SK-N-SH (cell line): ENCODE data around the gene NFAT5. TPM values are rescaled to one million over a fixed set of nuclear protein-coding genes. Genes with fewer than 3 reads are reported as not detected.

Experiments
- CTCF ChIA-PET: fragments of 300-600, 350-600 bp; formaldehyde crosslinking; extraction: SDS; loops from one replicate; lab custom pipeline; 2021; lab: Yijun Ruan, JAX
- POLR2A ChIA-PET: fragments of 350-600 bp; sonication (Branson Sonifier 250); formaldehyde crosslinking; extraction: SDS; loops from one replicate; lab custom pipeline; 2020; ENCODE audit warnings: antibody characterized with exemption, inconsistent platforms; lab: Yijun Ruan, JAX
- DNase-seq: peaks from one replicate; pipeline ENCODE4 v3.0.0; 2012
- H2AFZ ChIP-seq: fragments of 200-600 bp; sonication (generic); 2 replicates; pipeline ENCODE4 v1.8.1; 2016; ENCODE audit warnings: antibody characterized with exemption, mild to moderate bottlenecking, low read depth
- H3F3A ChIP-seq: fragments of 200-600 bp; sonication (generic); replicated peaks from 2 replicates; pipeline ENCODE3; 2016; ENCODE audit warnings: antibody characterized with exemption, mild to moderate bottlenecking; ENCODE audit not compliant: insufficient read depth
- H3K27ac ChIP-seq, 2 experiments: fragments of 200-500 bp in 1 of 2; fragments of 200-600 bp in 1 of 2; sonication (Bioruptor generic) in 1 of 2; sonication (generic), shearing (Covaris generic) in 1 of 2; 2 replicates each; pipeline versions ENCODE4 v1.5.1 to v1.6.1; 2014 to 2016; ENCODE audit warnings: low read depth in 2 of 2, inconsistent platforms in 1 of 2, low read length in 1 of 2, mild to moderate bottlenecking in 1 of 2, mixed read lengths in 1 of 2
- H3K27me3 ChIP-seq: fragments of 200-600 bp; sonication (generic), shearing (Covaris generic); 2 replicates; pipeline ENCODE4 v1.6.1; 2016; ENCODE audit warnings: mixed run types; ENCODE audit not compliant: insufficient read depth
- H3K36me3 ChIP-seq, 2 experiments: fragments of 200-500 bp in 1 of 2; fragments of 200-600 bp in 1 of 2; sonication (Bioruptor generic) in 1 of 2; sonication (generic) in 1 of 2; replicated peaks in 1 of 2; 2 replicates each; pipeline versions ENCODE3 to v1.5.1; 2014 to 2016; ENCODE audit warnings: low read length in 1 of 2, mild to moderate bottlenecking in 1 of 2; ENCODE audit not compliant: insufficient read depth in 2 of 2, control insufficient read depth in 1 of 2
- H3K4me1 ChIP-seq, 2 experiments: fragments of 200-500 bp in 1 of 2; fragments of 200-600 bp in 1 of 2; sonication (Bioruptor generic) in 1 of 2; sonication (generic), shearing (Covaris generic) in 1 of 2; 2 replicates each; pipeline versions ENCODE4 v1.5.1 to v1.6.1; 2014 to 2016; ENCODE audit warnings: low read depth in 1 of 2, low read length in 1 of 2, mixed run types in 1 of 2; ENCODE audit not compliant: insufficient read depth in 2 of 2, control insufficient read depth in 1 of 2
- H3K4me2 ChIP-seq: fragments of 200-600 bp; sonication (generic), shearing (Covaris generic); 2 replicates; pipeline ENCODE4 v1.6.1; 2017; ENCODE audit warnings: mixed run types
- H3K4me3 ChIP-seq, 2 experiments: fragments of 200-500 bp in 1 of 2; fragments of 200-600 bp in 1 of 2; sonication (Bioruptor generic) in 1 of 2; sonication (generic), shearing (Covaris generic) in 1 of 2; 2 replicates each; pipeline versions ENCODE4 v1.5.1 to v1.8.1; 2014 to 2016; ENCODE audit warnings: low read depth in 2 of 2, inconsistent platforms in 1 of 2, low read length in 1 of 2, mild to moderate bottlenecking in 1 of 2, mixed read lengths in 1 of 2, moderate library complexity in 1 of 2
- H3K79me2 ChIP-seq: fragments of 200-600 bp; sonication (generic); 2 replicates; pipeline ENCODE4 v1.8.1; 2017; ENCODE audit warnings: mild to moderate bottlenecking; ENCODE audit not compliant: insufficient read depth
- H3K9ac ChIP-seq: fragments of 200-600 bp; sonication (generic); 2 replicates; pipeline ENCODE4 v1.6.1; 2017; ENCODE audit warnings: mixed run types
- H3K9me2 ChIP-seq: fragments of 200-600 bp; sonication (generic); 2 replicates; pipeline ENCODE4 v1.6.1; 2017; ENCODE audit warnings: mixed run types
- H3K9me3 ChIP-seq: fragments of 200-600 bp; sonication (generic); 2 replicates; pipeline ENCODE4 v1.6.1; 2017; ENCODE audit warnings: mixed run types, mild to moderate bottlenecking, moderate library complexity
- H4K20me1 ChIP-seq: fragments of 200-600 bp; sonication (generic); 2 replicates; pipeline ENCODE4 v1.6.1; 2017; ENCODE audit warnings: mild to moderate bottlenecking, mixed run types; ENCODE audit not compliant: insufficient read depth
- CHD2 ChIP-seq: fragments of 150-350 bp; IDR thresholded peaks from 2 replicates; pipeline ENCODE4 v1.6.1; 2018; ENCODE audit warnings: low read length; ENCODE audit not compliant: partially characterized antibody
- CTCF ChIP-seq: fragments of 200-600 bp; sonication (generic); IDR thresholded peaks from 2 replicates; pipeline ENCODE4 v1.6.1; 2017; ENCODE audit warnings: antibody characterized with exemption, mild to moderate bottlenecking, moderate library complexity
- FOSL2 ChIP-seq: IDR thresholded peaks from 2 replicates; pipeline ENCODE4 v1.4.0; 2012; ENCODE audit warnings: low read depth, mild to moderate bottlenecking, moderate library complexity, borderline replicate concordance
- FOXJ3 ChIP-seq: sonication (generic); formaldehyde crosslinking; IDR thresholded peaks from 2 replicates; pipeline ENCODE4 v1.5.1; 2020; ENCODE audit warnings: mild to moderate bottlenecking, missing genetic modification reagents
- FOXM1 ChIP-seq: IDR thresholded peaks from 2 replicates; pipeline ENCODE4 v1.4.0; 2012; ENCODE audit warnings: low read depth, mild to moderate bottlenecking
- GABPA ChIP-seq: IDR thresholded peaks from 2 replicates; pipeline ENCODE4 v1.4.0; 2012; ENCODE audit warnings: low read depth, mild to moderate bottlenecking
- GATA2 ChIP-seq: sonication (generic); formaldehyde crosslinking; IDR thresholded peaks from 2 replicates; pipeline ENCODE4 v1.5.0; 2020; ENCODE audit warnings: mild to moderate bottlenecking, missing genetic modification reagents
- JUND ChIP-seq: IDR thresholded peaks from 2 replicates; pipeline ENCODE4 v1.4.0; 2012
- MEF2A ChIP-seq: IDR thresholded peaks from 2 replicates; pipeline ENCODE4 v1.4.0; 2012; ENCODE audit warnings: low read depth, borderline replicate concordance
- MXI1 ChIP-seq: IDR thresholded peaks from 2 replicates; pipeline ENCODE4 v1.6.1; 2012; ENCODE audit warnings: mild to moderate bottlenecking, low read depth, low read length, improper control_type of control experiment
- NFIC ChIP-seq: IDR thresholded peaks from 2 replicates; pipeline ENCODE4 v1.4.0; 2012; ENCODE audit warnings: borderline replicate concordance
- PBX3 ChIP-seq: IDR thresholded peaks from 2 replicates; pipeline ENCODE4; 2012
- POLR2AphosphoS5 ChIP-seq: IDR thresholded peaks from 2 replicates; pipeline ENCODE4 v1.6.1; 2012; ENCODE audit warnings: low read depth, low read length
- REST ChIP-seq: IDR thresholded peaks from 2 replicates; pipeline ENCODE4 v1.6.1; 2012; ENCODE audit warnings: mild to moderate bottlenecking, low read depth, low read length, moderate library complexity
- RFX5 ChIP-seq: IDR thresholded peaks from 2 replicates; pipeline ENCODE4 v1.6.1; 2012; ENCODE audit warnings: mild to moderate bottlenecking, improper control_type of control experiment, low read length
- SIN3A ChIP-seq: IDR thresholded peaks from 2 replicates; pipeline ENCODE4 v1.6.1; 2012; ENCODE audit warnings: low read depth, mild to moderate bottlenecking, low read length, moderate library complexity, borderline replicate concordance
- TAF1 ChIP-seq: IDR thresholded peaks from 2 replicates; pipeline ENCODE4 v1.6.1; 2012; ENCODE audit warnings: low read depth, mild to moderate bottlenecking, low read length, moderate library complexity, borderline replicate concordance
- TCF12 ChIP-seq: IDR thresholded peaks from 2 replicates; pipeline ENCODE4 v1.4.0; 2012
- YY1 ChIP-seq: IDR thresholded peaks from 2 replicates; pipeline ENCODE4 v1.4.0; 2012; ENCODE audit warnings: low read depth, mild to moderate bottlenecking
- WGBS: methylation state at CpG from one replicate; pipeline ENCODE4 v1.1.6; 2017; ENCODE audit warnings: low lambda C conversion rate; 5-methylcytosine and 5-hydroxymethylcytosine counted together
- polyA plus RNA-seq, 3 experiments: library from polyadenylated mRNA; depleted of rRNA; stranded (reverse); fragments of >200 nt; gene quantifications; 2 replicates each; pipeline ENCODE4 v1.2.3, GENCODE V29; 2012

NFAT5 gene
- polyA plus RNA-seq, 1 of the 3 experiments (the other 2 are of a cell fraction): 7.2 TPM

GRCh38 chr16:69620573-69620972, 54.8 kb downstream of the NFAT5 start:
- ChIA-PET CTCF (no interaction called here), POLR2A (no interaction called here)
- TF ChIP-seq MEF2A (no peak), YY1 (no peak), TCF12 (no peak), TAF1 (no peak), FOXJ3 (CRISPR knock-in tag) (no peak), FOSL2 (no peak), PBX3 (no peak)
- H4K20me1 ChIP-seq: peaks cover 90% of the 10 kb centered on the region
- H3F3A ChIP-seq: peaks cover 32% of the 10 kb centered on the region
- peaks cover 96% of the 10 kb centered on the region for H3K79me2 ChIP-seq
- WGBS: 84% methylated on average over 1 of the region's 1 CpG
- H3K4me1 ChIP-seq: peaks cover 3 to 19% of the 10 kb centered on the region in 2 experiments; a peak in 2 of 4 replicates
- H3K27me3 ChIP-seq: no peaks in the 10 kb centered on the region
- H3K36me3 ChIP-seq: peaks cover 0 to 35% of the 10 kb centered on the region in 2 experiments
- no peak overlapping the region for H2AFZ ChIP-seq
- H3K4me2 ChIP-seq: no peak overlapping the region
- H3K9me3 ChIP-seq: no peaks in the 10 kb centered on the region
- no peaks in the 10 kb centered on the region for H3K9me2 ChIP-seq
- DNase-seq: no peak
- no peak overlapping the region for H3K4me3 ChIP-seq
- H3K9ac ChIP-seq: no peak overlapping the region
- no peak overlapping the region for H3K27ac ChIP-seq

- Histone ChIP-seq H3K27ac (no peak overlapping the region), H3K79me2 (peaks cover 95% of the 10 kb centered on the region), H3K36me3 (peaks cover under 1 to 35% of the 10 kb centered on the region in 2 experiments), H3F3A (peaks cover 32% of the 10 kb centered on the region), H3K9me2 (no peaks in the 10 kb centered on the region), H3K4me3 (no peak overlapping the region), H3K27me3 (no peaks in the 10 kb centered on the region), H4K20me1 (peaks cover 88% of the 10 kb centered on the region), H3K9me3 (no peaks in the 10 kb centered on the region), H3K9ac (no peak overlapping the region), H3K4me2 (no peak overlapping the region), H3K4me1 (peaks cover 3 to 19% of the 10 kb centered on the region in 2 experiments; a peak in 2 of 4 replicates), H2AFZ (no peak overlapping the region)
- TF ChIP-seq SIN3A: no peak
- no peak for TF ChIP-seq GATA2 (CRISPR knock-in tag)
- TF ChIP-seq GABPA: no peak
- TF ChIP-seq FOXM1: no peak
- no peak for TF ChIP-seq MXI1
- TF ChIP-seq YY1: no peak
- no peak for TF ChIP-seq POLR2AphosphoS5
- no peak for TF ChIP-seq CHD2
- no peak for TF ChIP-seq REST
- TF ChIP-seq TCF12: no peak
- TF ChIP-seq JUND: no peak
- TF ChIP-seq RFX5: no peak
- no peak for TF ChIP-seq CTCF
- no peak for TF ChIP-seq NFIC
- DNase-seq: no peak
- ChIA-PET CTCF (interaction anchor here (1.4 kb wide), 1 partner anchor 226 kb away, joined by 3 read pairs; no protein-coding TSS in a partner anchor), POLR2A (no interaction called here)
- 98% methylated on average over 1 of the region's 1 CpG for WGBS
Observed at GRCh38 chr16:69621225-69621624, 55.5 kb downstream of the NFAT5 start.
